Lower leg skin (tissue), 4 donors: Measurements from ENCODE around the gene MTFMT. TPM values are rescaled to one million over a fixed set of nuclear protein-coding genes. Genes with fewer than 3 reads are reported as not detected.

Source experiments
- DNase-seq, 2 donors: peaks; one replicate each; pipeline ENCODE4 v3.0.0-alpha.2; 2019; ENCODE audit warnings: low spot score in 2 of 2
- H3K4me3 ChIP-seq: fragments of 200-600 bp; sonication (generic); 2 replicates; pipeline ENCODE4 v1.5.1; 2017; ENCODE audit warnings: mild to moderate bottlenecking, low read depth; ENCODE audit not compliant: poor library complexity, severe bottlenecking
- POLR2A ChIP-seq, 2 donors: fragments of 450-650 bp; IDR thresholded peaks; one replicate each; pipeline ENCODE4 v1.6.1; 2016 to 2017; ENCODE audit warnings: antibody characterized with exemption in 2 of 2, mild to moderate bottlenecking in 1 of 2, moderate library complexity in 1 of 2
- WGBS, 2 donors: methylation state at CpG; one replicate each; pipeline ENCODE4 v1.1.5; 2018; 5-methylcytosine and 5-hydroxymethylcytosine counted together
- intact Hi-C: fragments of 100-400 bp; cut with DNase I; formaldehyde crosslinking; loops from one replicate; pipeline ENCODE4 v1.15.0; 2023; ENCODE audit warnings: low total_unique reads
- total RNA-seq, 4 donors: library from RNA; depleted of rRNA; stranded (reverse); fragments of >200 nt; gene quantifications; one replicate each; pipeline ENCODE4 v1.1.0, GENCODE V29; 2016
- TF ChIP-seq, protein P1 (sequence below), 3 donors: fragments of 450-650 bp; IDR thresholded peaks; one replicate each; pipeline ENCODE4 v1.5.1; 2016; ENCODE audit warnings: antibody characterized with exemption in 3 of 3, mild to moderate bottlenecking in 3 of 3, moderate library complexity in 2 of 3

The MTFMT gene
- total RNA-seq, 4 donors from 2014 or later: 12.3 to 21.9 (median 15.0) TPM

DNA sequence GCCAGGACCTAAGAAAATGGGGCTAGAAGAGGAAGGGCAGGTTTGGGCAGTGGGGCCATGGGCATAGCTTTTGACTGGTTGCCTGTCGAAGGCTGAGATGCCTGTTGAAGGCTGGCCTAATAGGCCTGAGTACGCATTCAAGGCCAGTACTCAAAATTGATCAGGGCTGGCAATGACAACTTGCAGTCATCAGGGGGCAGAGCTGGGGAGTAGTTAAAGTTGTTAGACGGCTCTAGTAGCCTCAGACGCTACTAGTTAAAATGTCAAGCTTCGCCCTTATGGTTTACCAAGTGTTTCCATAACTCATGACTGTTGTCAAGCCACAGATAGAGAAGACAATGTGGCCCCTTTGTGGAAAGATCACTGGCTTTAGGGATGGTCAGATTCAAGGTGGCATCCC is 68.4 kb downstream of the MTFMT start:
- 94 to 96% methylated on average over 5 of the region's 5 CpGs for WGBS, 2 donors
- intact Hi-C loops: no loop called here
- TF ChIP-seq, protein P1, sequence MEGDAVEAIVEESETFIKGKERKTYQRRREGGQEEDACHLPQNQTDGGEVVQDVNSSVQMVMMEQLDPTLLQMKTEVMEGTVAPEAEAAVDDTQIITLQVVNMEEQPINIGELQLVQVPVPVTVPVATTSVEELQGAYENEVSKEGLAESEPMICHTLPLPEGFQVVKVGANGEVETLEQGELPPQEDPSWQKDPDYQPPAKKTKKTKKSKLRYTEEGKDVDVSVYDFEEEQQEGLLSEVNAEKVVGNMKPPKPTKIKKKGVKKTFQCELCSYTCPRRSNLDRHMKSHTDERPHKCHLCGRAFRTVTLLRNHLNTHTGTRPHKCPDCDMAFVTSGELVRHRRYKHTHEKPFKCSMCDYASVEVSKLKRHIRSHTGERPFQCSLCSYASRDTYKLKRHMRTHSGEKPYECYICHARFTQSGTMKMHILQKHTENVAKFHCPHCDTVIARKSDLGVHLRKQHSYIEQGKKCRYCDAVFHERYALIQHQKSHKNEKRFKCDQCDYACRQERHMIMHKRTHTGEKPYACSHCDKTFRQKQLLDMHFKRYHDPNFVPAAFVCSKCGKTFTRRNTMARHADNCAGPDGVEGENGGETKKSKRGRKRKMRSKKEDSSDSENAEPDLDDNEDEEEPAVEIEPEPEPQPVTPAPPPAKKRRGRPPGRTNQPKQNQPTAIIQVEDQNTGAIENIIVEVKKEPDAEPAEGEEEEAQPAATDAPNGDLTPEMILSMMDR (IDR thresholded peaks at IDR 0.05): no peak
- TF ChIP-seq POLR2A (IDR thresholded peaks at IDR 0.05): no peak
- H3K4me3 ChIP-seq: no peak overlapping the region
- DNase-seq: no peak

DNA sequence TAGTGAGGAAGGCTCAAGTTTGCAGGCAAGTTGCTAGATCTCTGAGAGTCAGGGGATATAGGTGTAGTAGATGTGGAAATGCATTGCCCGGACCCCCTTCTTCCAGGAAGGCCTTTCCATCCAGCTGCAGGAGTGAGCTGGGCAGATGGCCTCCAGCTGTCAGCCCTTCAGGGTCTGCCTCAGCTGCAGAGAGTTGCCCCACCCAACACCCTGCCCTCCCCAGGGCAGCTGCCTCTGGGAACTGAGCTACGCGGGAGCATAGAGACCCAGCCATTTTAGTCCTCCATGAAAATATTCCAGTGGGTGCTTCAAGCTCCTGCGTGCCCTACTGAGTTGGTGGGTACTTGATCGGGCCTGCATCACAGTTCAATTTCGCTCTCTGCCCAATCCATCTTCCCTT is 69.3 kb downstream of the MTFMT start:
- WGBS, 2 donors: 93 to 99% methylated on average over 6 of the region's 6 CpGs
- no peak overlapping the region for H3K4me3 ChIP-seq
- intact Hi-C loops: no loop called here
- no peak for TF ChIP-seq POLR2A (IDR thresholded peaks at IDR 0.05)
- TF ChIP-seq, protein P1 (IDR thresholded peaks at IDR 0.05): no peak
- no peak for DNase-seq

DNA sequence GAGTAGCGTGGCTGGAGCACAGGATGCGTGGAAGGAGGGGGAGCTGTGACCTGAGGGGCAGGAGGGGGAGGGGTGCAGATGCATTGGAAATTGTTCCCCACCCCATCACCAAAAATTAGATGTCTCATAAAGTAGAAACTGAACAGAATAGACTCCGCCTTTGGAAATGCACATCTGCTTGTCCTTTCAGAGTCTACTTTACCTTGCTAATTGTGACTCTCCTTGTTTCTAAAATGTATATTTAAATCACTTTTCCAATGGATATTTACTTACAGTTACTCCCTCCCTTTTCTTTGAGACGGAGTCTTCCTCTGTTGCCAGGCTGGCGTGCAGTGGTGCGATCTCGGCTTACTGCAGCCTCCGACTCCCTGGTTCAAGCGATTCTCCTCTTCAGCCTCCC is 70.3 kb downstream of the MTFMT start:
- no peak for DNase-seq
- 95 to 97% methylated on average over 9 of the region's 9 CpGs for WGBS, 2 donors
- intact Hi-C loops: no loop called here
- no peak overlapping the region for H3K4me3 ChIP-seq
- TF ChIP-seq POLR2A (IDR thresholded peaks at IDR 0.05): no peak
- TF ChIP-seq, protein P1 (IDR thresholded peaks at IDR 0.05): no peak

DNA sequence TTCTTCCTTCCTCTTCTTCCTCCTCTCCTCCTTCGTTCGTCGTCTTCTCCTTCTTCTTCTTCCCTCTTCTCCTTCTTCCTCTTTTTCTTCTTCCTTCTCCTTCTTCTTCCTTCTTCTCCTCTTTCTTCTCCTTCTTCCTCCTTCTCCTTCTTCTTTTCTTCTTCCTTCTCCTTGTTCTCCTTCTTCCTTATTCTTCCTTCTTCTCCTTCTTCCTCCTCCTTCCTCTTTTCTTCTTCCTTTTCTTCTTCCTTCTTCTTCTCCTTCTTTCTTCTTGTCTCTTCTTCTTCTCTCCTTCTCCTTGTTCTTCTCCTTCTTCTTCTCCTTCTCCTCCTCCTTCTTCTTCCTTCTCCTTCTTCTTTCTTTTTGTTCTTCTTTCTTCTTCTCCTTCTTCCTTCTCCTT is 75.0 kb downstream of the MTFMT start:
- TF ChIP-seq, protein P1 (IDR thresholded peaks at IDR 0.05): no peak
- TF ChIP-seq POLR2A (IDR thresholded peaks at IDR 0.05): no peak
- 85 to 96% methylated on average over 2 of the region's 3 CpGs for WGBS, 2 donors
- DNase-seq: no peak
- intact Hi-C loops: no loop called here
- H3K4me3 ChIP-seq: no peak overlapping the region

DNA sequence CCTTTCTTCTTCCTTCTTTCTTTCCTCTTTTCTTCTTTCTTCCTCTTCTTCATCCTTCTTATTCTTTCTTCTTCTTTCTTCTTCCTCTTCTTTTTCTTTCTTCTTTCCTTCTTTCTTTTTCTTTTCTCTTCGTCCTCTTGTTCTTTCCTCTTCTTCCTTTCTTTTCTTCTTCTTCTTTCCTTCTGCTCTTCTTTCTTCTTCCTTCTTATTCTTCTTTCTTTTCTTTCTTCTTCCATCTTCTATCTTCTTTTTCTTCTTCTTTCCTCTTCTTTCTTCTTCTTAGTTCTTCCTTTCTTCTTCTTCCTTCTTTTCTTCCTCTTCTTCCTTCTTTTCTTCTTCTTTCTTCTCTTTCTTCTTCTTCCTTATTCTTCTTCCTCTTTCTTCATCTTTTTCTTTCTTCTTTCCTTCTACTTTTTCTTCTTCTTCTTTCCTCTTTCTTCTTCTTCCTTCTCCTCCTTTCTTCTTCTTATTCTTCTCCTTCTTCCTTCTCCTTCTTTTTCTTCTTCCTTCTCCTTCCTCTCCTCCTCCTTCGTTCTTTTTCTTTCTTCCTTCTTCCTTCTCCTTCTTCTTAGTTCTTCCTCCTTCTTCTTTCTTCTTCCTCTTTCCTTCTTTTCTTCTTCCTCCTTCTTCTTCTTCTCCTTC is 77.5 kb downstream of the MTFMT start:
- WGBS, 2 donors: 97 to 100% methylated on average over 2 of the region's 2 CpGs
- intact Hi-C loops: no loop called here

More for the DNA sequence above, 77.5 kb downstream of the MTFMT start:
- H3K4me3 ChIP-seq: no peak overlapping the region
- TF ChIP-seq POLR2A (IDR thresholded peaks at IDR 0.05): no peak
- TF ChIP-seq, protein P1 (IDR thresholded peaks at IDR 0.05): no peak
- no peak for DNase-seq

Other genes starting within 250 kb of the MTFMT start
- gene PIF1, start 204.0 kb downstream of the MTFMT start, total RNA-seq: 1 to 10 TPM in 3 of 4 donors, under 1 TPM in 1; 0.25 to 2.5 (median 1.7) TPM
- 10 to 100 TPM in 1 of 4 donors, 1 to 10 TPM in 3; 5.7 to 15.6 (median 7.3) TPM for gene PLEKHO2, start 187.7 kb downstream of the MTFMT start, total RNA-seq
- 1 to 10 TPM; 1.3 to 2.8 (median 1.7) TPM for gene ANKDD1A, start 117.7 kb downstream of the MTFMT start, total RNA-seq
- 10 to 100 TPM; 54.3 to 93.1 (median 76.6) TPM for gene SPG21, start 39.7 kb downstream of the MTFMT start, total RNA-seq
- under 1 TPM in 1 of 4 donors, not detected in 3; 0.65 TPM for gene SLC51B, start 15.7 kb upstream of the MTFMT start, total RNA-seq
- 10 to 100 TPM in 1 of 4 donors, 1 to 10 TPM in 3; 1.7 to 18.9 (median 7.7) TPM for gene RASL12, start 38.4 kb upstream of the MTFMT start, total RNA-seq
- not detected for gene KBTBD13, start 47.1 kb upstream of the MTFMT start, total RNA-seq
- gene UBAP1L, start 85.6 kb upstream of the MTFMT start, total RNA-seq: 1 to 10 TPM; 1.7 to 3.3 (median 3.0) TPM
- gene PDCD7, start 104.2 kb upstream of the MTFMT start, total RNA-seq: 10 to 100 TPM; 21.0 to 33.5 (median 27.0) TPM
- gene CLPX, start 155.7 kb upstream of the MTFMT start, total RNA-seq: 100 to 1,000 TPM in 2 of 4 donors, 10 to 100 TPM in 2; 74.5 to 110 (median 91.8) TPM
- 10 to 100 TPM in 2 of 4 donors, 1 to 10 TPM in 2; 3.9 to 66.8 (median 9.3) TPM for gene CILP, start 181.8 kb upstream of the MTFMT start, total RNA-seq